H1 (cell line): ENCODE measurements around the gene PXN. TPM values are rescaled to one million over a fixed set of nuclear protein-coding genes. Genes with fewer than 3 reads are reported as not detected.

Experiments used
- CTCF ChIA-PET: fragments of 300-600 bp; sonication (Branson Sonifier 250); formaldehyde crosslinking; loops from one replicate; lab custom pipeline; 2021; ENCODE audit not compliant: partially characterized antibody; lab: Charles Lee
- POLR2A ChIA-PET: fragments of 300-600 bp; sonication (Branson Sonifier 250); formaldehyde crosslinking; loops from one replicate; lab custom pipeline; 2021; ENCODE audit warnings: inconsistent platforms; ENCODE audit not compliant: partially characterized antibody; lab: Charles Lee
- DNase-seq, 2 experiments: peaks; one replicate each; pipeline versions ENCODE4 v3.0.0 to v3.0.0-alpha.2; 2010 to 2022; ENCODE audit warnings: low spot score in 2 of 2, low read depth in 1 of 2, mixed read lengths in 1 of 2
- FAIRE-seq: peaks from 2 replicates; lab custom pipeline; 2011; peaks lifted over from hg19 to GRCh38; lab: Jason Lieb, UNC
- H2AFZ ChIP-seq: 2 replicates; pipeline ENCODE4 v1.8.1; 2012; ENCODE audit warnings: low read length, inconsistent platforms
- H2AK5ac ChIP-seq: 2 replicates; pipeline ENCODE4 v1.6.1; 2013; ENCODE audit warnings: low read depth, low read length
- H2BK120ac ChIP-seq: replicated peaks from 2 replicates; pipeline ENCODE3; 2013; ENCODE audit warnings: low read depth, low read length, inconsistent platforms
- H2BK12ac ChIP-seq: 2 replicates; pipeline ENCODE4 v1.6.1; 2013; ENCODE audit warnings: low read depth, low read length
- H2BK15ac ChIP-seq: 2 replicates; pipeline ENCODE4 v1.6.1; 2013; ENCODE audit warnings: low read length
- H2BK20ac ChIP-seq: 2 replicates; pipeline ENCODE4 v1.6.1; 2013; ENCODE audit warnings: low read length
- H2BK5ac ChIP-seq: 2 replicates; pipeline ENCODE4 v1.6.1; 2013; ENCODE audit warnings: low read depth, low read length
- H3K14ac ChIP-seq: 2 replicates; pipeline ENCODE4 v1.6.1; 2013; ENCODE audit warnings: inconsistent platforms; ENCODE audit not compliant: insufficient read length
- H3K18ac ChIP-seq: 2 replicates; pipeline ENCODE4 v1.6.1; 2013; ENCODE audit warnings: low read length; ENCODE audit errors: extremely low read depth
- H3K23ac ChIP-seq: 2 replicates; pipeline ENCODE4 v1.6.1; 2013; ENCODE audit warnings: inconsistent platforms; ENCODE audit not compliant: insufficient read length
- H3K23me2 ChIP-seq: 2 replicates; pipeline ENCODE4 v1.6.1; 2013; ENCODE audit warnings: low read depth, low read length
- H3K27ac ChIP-seq: 2 replicates; pipeline ENCODE4 v1.6.1; 2011; ENCODE audit warnings: low read depth, low read length, inconsistent platforms
- H3K27me3 ChIP-seq, 4 experiments: replicated peaks in 1 of 4; 1 replicate in 1 of 4; 2 replicates in 3 of 4; pipeline versions ENCODE4 v1.6.1 to v1.8.1; 2011 to 2013; ENCODE audit warnings: low read length in 3 of 4, mild to moderate bottlenecking in 3 of 4, inconsistent platforms in 2 of 4, mixed read lengths in 2 of 4, moderate library complexity in 1 of 4; ENCODE audit not compliant: control insufficient read depth in 3 of 4, insufficient read depth in 3 of 4; ENCODE audit errors: extremely low read depth in 1 of 4
- H3K36me3 ChIP-seq, 4 experiments: 2 replicates each; pipeline versions ENCODE4 v1.6.1 to v1.8.1; 2011 to 2013; ENCODE audit warnings: mild to moderate bottlenecking in 4 of 4, low read length in 3 of 4, moderate library complexity in 2 of 4, control low read depth in 1 of 4, inconsistent platforms in 1 of 4; ENCODE audit not compliant: insufficient read depth in 4 of 4, control insufficient read depth in 2 of 4
- H3K4ac ChIP-seq: replicated peaks from 2 replicates; pipeline ENCODE3; 2013; ENCODE audit warnings: low read length, low read depth, mixed read lengths, inconsistent platforms; ENCODE audit not compliant: insufficient read length
- H3K4me1 ChIP-seq, 4 experiments: replicated peaks in 1 of 4; 1 replicate in 1 of 4; 2 replicates in 3 of 4; pipeline versions ENCODE4 v1.6.1 to v1.8.1; 2011 to 2013; ENCODE audit warnings: low read length in 3 of 4, inconsistent platforms in 2 of 4, mixed read lengths in 1 of 4; ENCODE audit not compliant: insufficient read depth in 4 of 4, control insufficient read depth in 3 of 4
- H3K4me2 ChIP-seq, 2 experiments: 2 replicates each; pipeline versions ENCODE4 v1.6.1 to v1.8.1; 2011 to 2013; ENCODE audit warnings: low read depth in 2 of 2, low read length in 2 of 2, control low read depth in 1 of 2, inconsistent platforms in 1 of 2, mild to moderate bottlenecking in 1 of 2; ENCODE audit not compliant: insufficient read depth in 1 of 2
- H3K4me3 ChIP-seq, 4 experiments: fragments of 200-600, 300-600 bp in 1 of 4; sonication (generic), shearing (Covaris generic), sonication (Bioruptor Twin) in 1 of 4; 2 replicates each; pipeline versions ENCODE4 v1.5.1 to v1.8.1; 2011 to 2016; ENCODE audit warnings: low read length in 4 of 4, low read depth in 3 of 4, control low read depth in 2 of 4, inconsistent platforms in 2 of 4, mild to moderate bottlenecking in 2 of 4, mixed read lengths in 1 of 4, moderate library complexity in 1 of 4; ENCODE audit not compliant: insufficient read depth in 2 of 4; ENCODE audit errors: extremely low read depth in 1 of 4
- H3K56ac ChIP-seq: replicated peaks from 2 replicates; pipeline ENCODE3; 2013; ENCODE audit warnings: low read depth, mild to moderate bottlenecking, mixed read lengths, low read length, inconsistent platforms; ENCODE audit not compliant: insufficient read length
- H3K79me1 ChIP-seq: 2 replicates; pipeline ENCODE4 v1.6.1; 2013; ENCODE audit warnings: low read depth, low read length, control low read depth
- H3K79me2 ChIP-seq, 2 experiments: 2 replicates each; pipeline versions ENCODE4 v1.6.1 to v1.8.1; 2012 to 2013; ENCODE audit warnings: low read length in 2 of 2, mild to moderate bottlenecking in 2 of 2, inconsistent platforms in 1 of 2; ENCODE audit not compliant: insufficient read depth in 2 of 2, control insufficient read depth in 1 of 2
- H3K9ac ChIP-seq, 4 experiments: replicated peaks in 1 of 4; 1 replicate in 1 of 4; 2 replicates in 3 of 4; pipeline versions ENCODE4 v1.6.1 to v1.8.1; 2011 to 2013; ENCODE audit warnings: low read depth in 3 of 4, low read length in 3 of 4, control low read depth in 2 of 4, mild to moderate bottlenecking in 2 of 4, moderate library complexity in 2 of 4, inconsistent platforms in 1 of 4; ENCODE audit errors: extremely low read depth in 1 of 4
- H3K9me3 ChIP-seq, 2 experiments: 2 replicates each; pipeline versions ENCODE4 v1.6.1 to v1.8.1; 2012 to 2013; ENCODE audit warnings: mild to moderate bottlenecking in 2 of 2, moderate library complexity in 2 of 2, control low read depth in 1 of 2, inconsistent platforms in 1 of 2, low read depth in 1 of 2, low read length in 1 of 2, mixed read lengths in 1 of 2; ENCODE audit not compliant: insufficient read depth in 2 of 2
- H4K20me1 ChIP-seq, 2 experiments: replicated peaks in 1 of 2; 2 replicates each; pipeline versions ENCODE3 to v1.8.1; 2011 to 2013; ENCODE audit warnings: inconsistent platforms in 2 of 2, low read length in 2 of 2, mild to moderate bottlenecking in 1 of 2; ENCODE audit not compliant: insufficient read depth in 2 of 2, control insufficient read depth in 1 of 2
- H4K5ac ChIP-seq: 2 replicates; pipeline ENCODE4 v1.6.1; 2013; ENCODE audit warnings: low read length, low read depth, mixed read lengths, inconsistent platforms; ENCODE audit not compliant: insufficient read length
- H4K8ac ChIP-seq: 2 replicates; pipeline ENCODE4 v1.8.0; 2013; ENCODE audit warnings: mild to moderate bottlenecking, moderate library complexity, low read length, inconsistent platforms; ENCODE audit not compliant: insufficient read depth; ENCODE audit errors: extremely low read depth
- H4K91ac ChIP-seq: replicated peaks from 2 replicates; pipeline ENCODE3; 2013; ENCODE audit warnings: low read length, mixed read lengths, inconsistent platforms; ENCODE audit not compliant: insufficient read length
- BACH1 ChIP-seq: IDR thresholded peaks from 2 replicates; pipeline ENCODE4 v1.6.1; 2012; ENCODE audit warnings: low read length, improper control_type of control experiment
- BRCA1 ChIP-seq: IDR thresholded peaks from 2 replicates; pipeline ENCODE4 v1.6.1; 2012; ENCODE audit warnings: low read depth, low read length, improper control_type of control experiment
- CHD1 ChIP-seq: IDR thresholded peaks from 2 replicates; pipeline ENCODE4 v1.6.1; 2012; ENCODE audit warnings: low read depth, low read length, improper control_type of control experiment
- CHD2 ChIP-seq: IDR thresholded peaks from 2 replicates; pipeline ENCODE4 v1.6.1; 2012; ENCODE audit warnings: low read length, improper control_type of control experiment
- NRF1 ChIP-seq: IDR thresholded peaks from 2 replicates; pipeline ENCODE4 v1.6.1; 2011; ENCODE audit warnings: mild to moderate bottlenecking, low read depth, low read length, improper control_type of control experiment
- PHF8 ChIP-seq: fragments of 200-600 bp; sonication (generic); conservative IDR thresholded peaks from 2 replicates; pipeline ENCODE4 v1.7.1; 2012; ENCODE audit warnings: low read depth, mild to moderate bottlenecking, inconsistent platforms, low read length, moderate library complexity
- SIN3A ChIP-seq, 2 experiments: IDR thresholded peaks in 1 of 2; conservative IDR thresholded peaks in 1 of 2; 2 replicates each; pipeline ENCODE4 v1.6.1; 2011 to 2012; ENCODE audit warnings: low read length in 2 of 2, improper control_type of control experiment in 1 of 2, low read depth in 1 of 2, mild to moderate bottlenecking in 1 of 2
- SUZ12 ChIP-seq: fragments of 200-600 bp; sonication (generic); IDR thresholded peaks from 2 replicates; pipeline ENCODE4 v1.6.1; 2012; ENCODE audit warnings: mild to moderate bottlenecking, inconsistent platforms, low read length, moderate library complexity, mixed read lengths
- YY1 ChIP-seq: IDR thresholded peaks from 2 replicates; pipeline ENCODE4 v1.6.1; 2011; ENCODE audit warnings: low read depth, mild to moderate bottlenecking, low read length
- WGBS, 2 experiments: shearing (Covaris generic) in 1 of 2; methylation state at CpG; one replicate each; pipeline versions ENCODE4 v1.1.6 to v1.1.7; 2013 to 2015; ENCODE audit warnings: low lambda C conversion rate in 2 of 2, mixed read lengths in 2 of 2, inconsistent platforms in 1 of 2, low coverage in 1 of 2, missing lambda C conversion rate in 1 of 2; ENCODE audit not compliant: insufficient replicate concordance in 2 of 2, insufficient coverage in 1 of 2, insufficient read length in 1 of 2; ENCODE audit errors: extremely low coverage in 1 of 2, missing lambda C conversion rate in 1 of 2; 5-methylcytosine and 5-hydroxymethylcytosine counted together
- polyA plus RNA-seq, 7 experiments: library from polyadenylated mRNA; depleted of rRNA in 3 of 7; stranded (reverse) in 5 of 7; unstranded in 2 of 7; fragments of >200 nt in 5 of 7; fragments of 200-250 nt in 2 of 7; gene quantifications; 1 replicate in 5 of 7; 2 replicates in 1 of 7; 4 replicates in 1 of 7; pipeline versions ENCODE4 v1.2.1 to v1.2.3, GENCODE V29; 2011 to 2013; ENCODE audit warnings: missing spikeins in 2 of 7, mixed read lengths in 2 of 7
- total RNA-seq: library from RNA; stranded (reverse); fragmentation: NEBNext Ultra II Directional; extraction: Animal tissue kit (Norgen Biotek cat#: 25700); gene quantifications from 2 replicates; pipeline ENCODE4 v1.2.1, GENCODE V29; 2021

Gene PXN
- total and polyA plus RNA-seq, 2 of the 8 experiments (the other 6 are each of a cell fraction or from before 2014, with no cell fraction given), result 51.0 to 105 TPM

DNA sequence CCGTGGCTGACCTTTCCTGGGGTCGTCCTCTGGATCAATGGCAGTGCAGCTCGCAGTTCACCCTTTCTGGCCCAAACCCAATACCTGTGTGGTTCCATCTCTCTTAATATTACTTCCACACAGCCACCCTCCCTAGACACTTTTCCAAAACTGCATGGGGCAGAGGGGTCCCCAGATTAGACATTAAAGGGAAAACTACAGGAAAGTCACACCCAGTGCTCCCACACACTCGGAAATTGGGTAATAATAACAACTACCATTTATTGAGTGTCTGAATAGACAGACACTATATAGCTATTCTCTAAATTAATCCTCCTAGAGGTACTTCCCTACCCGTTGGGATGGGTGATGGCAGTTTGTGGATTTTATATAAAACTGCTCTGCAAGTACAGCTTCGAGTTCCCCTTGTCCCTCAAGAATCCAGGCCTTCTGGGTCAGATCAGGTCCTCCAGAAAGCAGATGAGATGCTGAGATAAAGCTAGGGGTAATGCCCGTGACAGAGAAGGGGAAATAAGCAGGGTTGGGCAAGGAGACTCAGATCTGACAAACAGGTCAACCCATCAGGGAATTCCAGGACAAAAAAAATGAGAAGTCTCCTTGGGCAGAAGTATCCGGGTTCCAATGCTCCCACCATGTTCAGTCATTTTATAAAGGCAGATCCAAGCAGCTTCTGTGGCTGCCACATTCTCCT, 795 bp upstream of the PXN start:
- Histone ChIP-seq H3K18ac (no peak overlapping the region; the same call in none of the 2 replicates), H3K4me1 (peaks cover 15 to 29% (median 19%) of the 10 kb centered on the region in 4 experiments), H2BK20ac (peak overlapping the region; percentile 13; the same call in 1 of the 2 replicates), H4K20me1 (peaks cover 7 to 14% of the 10 kb centered on the region in 2 experiments), H2BK15ac (0 out of 2 replicates have a peak overlapping the region, but pooled peaks have one; percentile 88), H3K9me3 (no peaks in the 10 kb centered on the region), H3K4ac (no peak overlapping the region), H3K23me2 (peaks cover 8% of the 10 kb centered on the region; the same call in 1 of the 2 replicates), H3K36me3 (no peaks in the 10 kb centered on the region), H3K56ac (no peak overlapping the region), H4K91ac (no peak overlapping the region), H2BK120ac (no peak overlapping the region), H4K5ac (peak overlapping the region; percentile 45), H3K4me2 (no peak overlapping the region), H3K14ac (no peak overlapping the region), H3K27ac (no peak overlapping the region), H3K23ac (no peak overlapping the region), H2AK5ac (no peak overlapping the region), H3K9ac (no peak overlapping the region), H2BK5ac (peak overlapping the region; percentile 26; the same call in 1 of the 2 replicates), H4K8ac (no peak overlapping the region), H2AFZ (peak overlapping the region; percentile 98), H3K27me3 (no peaks in the 10 kb centered on the region), H3K79me1 (peaks cover 21% of the 10 kb centered on the region), H3K4me3 (no peak overlapping the region), H2BK12ac (peak overlapping the region; percentile 80; the same call in 1 of the 2 replicates), H3K79me2 (peaks cover 35 to 40% of the 10 kb centered on the region in 2 experiments)
- ChIA-PET POLR2A (interaction anchor here (1.2 to 88.3 kb wide), 3 partner anchors 1 to 149 kb away, joined by 3 to 4270 read pairs (median 4270); partner anchors contain the start of genes GCN1, PXN, RAB35 and RNU4-1), CTCF (interaction anchor here (0.6 to 34.8 kb wide), 24 partner anchors 9 to 190 kb away, joined by 3 to 930 read pairs (median 4); partner anchors contain the start of genes RNU4-2, RPLP0 and SIRT4)
- no peak for FAIRE-seq
- WGBS, 2 experiments, result 88% methylated on average over 7 of the region's 8 CpGs; no CpG with 5 or more reads in 1 of the 2 experiments
- no peak for DNase-seq
- TF ChIP-seq BACH1, result no peak
- no peak for TF ChIP-seq PHF8
- no peak for TF ChIP-seq SIN3A (conservative IDR thresholded peaks at IDR 0.05 in 1 of 2, IDR thresholded peaks at IDR 0.05 in 1 of 2; ENCODE audit: low read depth in 1 of 2, low read length in 2 of 2)
- no peak for TF ChIP-seq NRF1
- no peak for TF ChIP-seq SUZ12
- no peak for TF ChIP-seq CHD1
- no peak for TF ChIP-seq CHD2
- no peak for TF ChIP-seq BRCA1
- no peak for TF ChIP-seq YY1
